Right lobe of liver (tissue), 6 donors: Measurements from ENCODE around the gene DIRAS1. TPM values are rescaled to one million over a fixed set of nuclear protein-coding genes. Genes with fewer than 3 reads are reported as not detected.

ENCODE experiments used
- ATAC-seq, 4 donors: fragments of 200-7000 bp; cut with Tn5 transposase; one replicate each; pipeline ENCODE4 v1.9.1; 2020; ENCODE audit warnings: mild to moderate bottlenecking in 4 of 4, moderate library complexity in 4 of 4
- DNase-seq, 3 donors: peaks; one replicate each; pipeline ENCODE4 v3.0.0-alpha.2; 2020
- H3K27ac ChIP-seq, 3 donors: fragments of 200-600 bp; one replicate each; pipeline ENCODE4 v1.8.0; 2022
- H3K27me3 ChIP-seq, 2 donors: fragments of 200-600 bp; one replicate each; pipeline ENCODE4 v1.8.0; 2022
- H3K36me3 ChIP-seq, 4 donors: fragments of 200-600 bp; sonication (generic) in 1 of 4; one replicate each; pipeline versions ENCODE4 v1.5.1 to v1.8.0; 2017 to 2022; ENCODE audit warnings: control low read depth in 1 of 4
- H3K4me1 ChIP-seq, 4 donors: fragments of 200-600 bp; sonication (generic) in 1 of 4; one replicate each; pipeline versions ENCODE4 v1.5.1 to v1.8.0; 2017 to 2022; ENCODE audit warnings: control low read depth in 1 of 4
- H3K4me3 ChIP-seq, 3 donors: fragments of 200-600 bp; one replicate each; pipeline ENCODE4 v1.8.0; 2022
- H3K9me3 ChIP-seq, 4 donors: fragments of 200-600 bp; sonication (generic) in 1 of 4; one replicate each; pipeline versions ENCODE4 v1.5.1 to v1.8.0; 2017 to 2022; ENCODE audit warnings: control low read depth in 1 of 4
- POLR2A ChIP-seq: fragments of 450-650 bp; IDR thresholded peaks from one replicate; pipeline ENCODE4 v1.6.1; 2017; ENCODE audit warnings: antibody characterized with exemption, mild to moderate bottlenecking
- WGBS: methylation state at CpG from one replicate; pipeline ENCODE4 v1.1.6; 2018; ENCODE audit warnings: low coverage, low lambda C conversion rate; ENCODE audit not compliant: insufficient coverage; ENCODE audit errors: missing lambda C conversion rate; 5-methylcytosine and 5-hydroxymethylcytosine counted together
- intact Hi-C, 2 donors: fragments of 100-400 bp; cut with DNase I; formaldehyde crosslinking; loops; one replicate each; pipeline versions ENCODE4 v1.11.2 to v1.14.1; 2022
- total RNA-seq, 6 experiments: library from RNA; depleted of rRNA in 2 of 6; stranded (reverse); fragments of >200 nt in 2 of 6; fragmentation: NEBNext Ultra II Directional in 3 of 6; extraction: Animal tissue kit (Norgen Biotek cat#: 25700) in 3 of 6; gene quantifications; one replicate each; pipeline versions ENCODE4 v1.1.0 to v1.2.4, GENCODE V29; 2016 to 2023
- TF ChIP-seq, protein P1 (sequence below), 4 donors: fragments of 200-600 bp in 3 of 4; fragments of 450-650 bp in 1 of 4; IDR thresholded peaks; one replicate each; pipeline versions ENCODE4 v1.5.1 to v1.8.0; 2016 to 2022; ENCODE audit warnings: antibody characterized with exemption in 4 of 4, mild to moderate bottlenecking in 2 of 4
- donor health status: DM: no; HTN: yes; CAD: no.
- donor health status: DM: no; HTN: no; CAD: no.
- donor health status: DM: no; HTN: no; CAD: no.
- donor health status: DM: no; HTN: yes; CAD: no.
- donor health status: DM: no; HTN: yes; CAD: no.

Gene DIRAS1
- total RNA-seq, 6 experiments from 2014 or later = 0.19 to 1.6 TPM; not detected in 4

DNA sequence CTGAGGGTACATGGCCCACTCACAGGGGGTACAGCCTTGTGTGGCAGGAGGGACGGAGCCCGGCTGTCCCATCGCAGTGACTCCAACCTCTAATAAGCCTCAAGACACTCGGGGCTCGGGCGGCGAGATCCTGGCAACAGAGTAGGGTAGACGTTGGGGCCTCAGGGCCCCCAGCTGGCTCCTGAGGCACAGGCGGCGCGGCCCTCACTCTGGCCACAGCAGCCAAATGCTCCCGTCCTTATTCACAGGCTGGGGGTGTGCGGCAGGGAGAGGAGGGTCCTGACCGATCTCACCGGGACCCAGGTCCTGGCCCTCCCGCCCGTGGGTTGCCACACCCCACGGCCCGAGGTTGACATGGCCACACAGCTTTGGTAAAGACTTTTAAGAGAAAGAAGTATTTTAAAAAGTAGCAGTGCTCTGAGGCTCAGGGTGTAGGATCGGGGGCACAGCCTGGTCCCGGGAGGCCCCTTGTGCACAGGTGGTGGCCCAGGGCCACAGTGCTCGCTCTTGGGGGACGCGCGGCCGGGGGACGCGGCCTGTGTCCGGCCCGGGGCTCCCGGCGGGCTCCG lies 11.1 kb upstream of the DIRAS1 start:
- H3K9me3 ChIP-seq = no peaks in the 10 kb centered on the region
- H3K27ac ChIP-seq = no peak overlapping the region
- DNase-seq (no peak), ATAC-seq (no peak)
- no peak for TF ChIP-seq POLR2A
- TF ChIP-seq, protein P1, sequence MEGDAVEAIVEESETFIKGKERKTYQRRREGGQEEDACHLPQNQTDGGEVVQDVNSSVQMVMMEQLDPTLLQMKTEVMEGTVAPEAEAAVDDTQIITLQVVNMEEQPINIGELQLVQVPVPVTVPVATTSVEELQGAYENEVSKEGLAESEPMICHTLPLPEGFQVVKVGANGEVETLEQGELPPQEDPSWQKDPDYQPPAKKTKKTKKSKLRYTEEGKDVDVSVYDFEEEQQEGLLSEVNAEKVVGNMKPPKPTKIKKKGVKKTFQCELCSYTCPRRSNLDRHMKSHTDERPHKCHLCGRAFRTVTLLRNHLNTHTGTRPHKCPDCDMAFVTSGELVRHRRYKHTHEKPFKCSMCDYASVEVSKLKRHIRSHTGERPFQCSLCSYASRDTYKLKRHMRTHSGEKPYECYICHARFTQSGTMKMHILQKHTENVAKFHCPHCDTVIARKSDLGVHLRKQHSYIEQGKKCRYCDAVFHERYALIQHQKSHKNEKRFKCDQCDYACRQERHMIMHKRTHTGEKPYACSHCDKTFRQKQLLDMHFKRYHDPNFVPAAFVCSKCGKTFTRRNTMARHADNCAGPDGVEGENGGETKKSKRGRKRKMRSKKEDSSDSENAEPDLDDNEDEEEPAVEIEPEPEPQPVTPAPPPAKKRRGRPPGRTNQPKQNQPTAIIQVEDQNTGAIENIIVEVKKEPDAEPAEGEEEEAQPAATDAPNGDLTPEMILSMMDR (IDR thresholded peaks at IDR 0.05) = no peak
- H3K4me1 ChIP-seq = no peaks in the 10 kb centered on the region
- no peaks in the 10 kb centered on the region for H3K27me3 ChIP-seq
- peaks cover 0 to 4% (median 0%) of the 10 kb centered on the region in 4 donors for H3K36me3 ChIP-seq
- no peak overlapping the region for H3K4me3 ChIP-seq
- WGBS = 93% methylated on average over 3 of the region's 33 CpGs
- intact Hi-C loops = no loop called here

DNA sequence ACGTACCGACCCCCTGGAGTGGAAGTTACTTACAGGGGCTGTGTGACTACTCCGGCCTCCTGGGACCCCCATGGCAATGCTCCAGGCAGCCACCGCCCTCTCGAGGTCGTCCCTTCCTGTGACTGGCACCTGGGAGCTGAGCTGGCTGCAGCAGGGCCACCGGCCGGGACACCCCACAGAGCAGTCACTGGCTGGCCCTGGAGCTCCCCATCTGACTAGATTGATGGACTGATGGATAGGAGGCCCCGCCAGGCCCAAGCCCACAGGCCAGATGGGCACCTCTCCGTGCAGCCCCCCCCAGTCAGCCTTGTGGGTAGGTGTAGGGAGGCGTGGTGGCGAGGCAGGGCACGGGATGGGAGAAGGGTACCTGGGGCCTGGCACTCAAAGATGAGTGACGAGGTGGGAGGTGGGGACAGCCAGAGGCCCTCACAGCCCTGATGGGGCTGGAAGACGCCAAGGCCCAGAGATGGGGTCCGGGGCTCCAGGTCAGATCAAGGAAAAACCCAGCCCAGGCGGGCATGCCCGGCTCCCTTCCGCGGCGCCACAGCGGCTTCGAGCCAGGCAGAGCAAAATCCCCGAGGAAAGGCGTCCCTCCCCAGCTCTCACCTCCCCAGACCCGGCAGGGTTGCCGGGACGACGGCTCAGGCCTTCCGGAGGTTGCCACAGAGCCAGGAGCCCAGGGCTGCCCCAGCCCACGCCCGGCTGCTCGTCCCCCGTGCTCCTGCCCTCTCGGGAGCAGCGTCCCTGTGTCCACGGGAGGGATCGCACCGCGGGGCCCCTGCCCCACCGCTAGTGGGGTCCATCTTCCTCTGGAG lies 10.2 kb upstream of the DIRAS1 start:
- no peak for DNase-seq
- no peaks in the 10 kb centered on the region for H3K4me1 ChIP-seq
- H3K27ac ChIP-seq = no peak overlapping the region
- no peaks in the 10 kb centered on the region for H3K9me3 ChIP-seq
- H3K36me3 ChIP-seq = no peaks in the 10 kb centered on the region
- TF ChIP-seq, protein P1 (IDR thresholded peaks at IDR 0.05) = no peak
- no peak for TF ChIP-seq POLR2A
- WGBS = 92% methylated on average over 14 of the region's 41 CpGs
- ATAC-seq = no peak
- no peak overlapping the region for H3K4me3 ChIP-seq
- H3K27me3 ChIP-seq = no peaks in the 10 kb centered on the region
- intact Hi-C loops = no loop called here

DNA sequence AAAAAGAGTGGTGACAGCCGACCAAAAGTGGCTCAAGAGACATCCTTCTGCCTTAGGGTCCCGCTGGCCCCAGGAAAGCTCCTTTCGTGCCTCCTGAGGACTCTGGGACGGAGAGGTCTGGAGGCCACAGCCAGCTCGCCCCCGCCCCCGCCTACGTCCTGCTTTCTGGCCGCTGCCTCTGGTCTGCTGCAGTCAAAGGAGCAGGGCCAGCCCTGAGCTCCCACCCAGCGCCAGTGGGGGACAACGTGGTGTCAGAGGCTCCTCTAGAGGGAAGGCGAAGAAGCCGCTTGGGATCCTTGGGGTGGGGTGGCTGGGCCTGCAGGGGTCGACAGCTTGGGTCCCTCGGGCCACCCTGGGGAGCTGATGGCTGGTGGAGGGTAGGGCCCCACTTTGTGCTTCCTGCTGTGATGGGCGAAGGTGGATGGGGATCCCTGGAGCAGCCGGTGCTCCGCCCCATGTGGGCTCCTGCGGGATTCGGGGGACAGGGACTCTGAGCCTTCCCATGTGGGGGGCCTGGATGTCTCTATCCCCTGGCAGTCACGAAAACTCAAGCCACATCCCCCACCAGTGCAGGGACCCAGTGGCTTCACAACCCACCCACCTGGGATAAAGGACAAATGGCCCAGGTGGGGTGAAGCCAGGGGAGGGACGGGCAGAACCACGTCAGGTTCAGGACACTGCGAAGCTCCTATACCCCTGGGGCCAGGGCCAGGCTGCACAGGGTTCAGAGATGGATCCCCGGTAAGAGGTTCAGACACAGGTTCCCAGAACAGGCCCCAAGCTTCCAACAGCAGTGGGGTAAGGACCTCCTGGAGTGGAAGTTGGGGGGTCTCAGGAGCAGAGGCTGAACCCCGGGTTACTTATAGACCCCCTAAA lies 9.0 kb upstream of the DIRAS1 start:
- no peaks in the 10 kb centered on the region for H3K9me3 ChIP-seq
- no peak for DNase-seq
- H3K27me3 ChIP-seq = no peaks in the 10 kb centered on the region
- WGBS = 87% methylated on average over 11 of the region's 26 CpGs
- no peak overlapping the region for H3K4me3 ChIP-seq
- H3K27ac ChIP-seq = no peak overlapping the region
- TF ChIP-seq, protein P1 (IDR thresholded peaks at IDR 0.05) = no peak
- TF ChIP-seq POLR2A = no peak
- no peaks in the 10 kb centered on the region for H3K4me1 ChIP-seq
- no peak for ATAC-seq
- no peaks in the 10 kb centered on the region for H3K36me3 ChIP-seq
- intact Hi-C loops = no loop called here

DNA sequence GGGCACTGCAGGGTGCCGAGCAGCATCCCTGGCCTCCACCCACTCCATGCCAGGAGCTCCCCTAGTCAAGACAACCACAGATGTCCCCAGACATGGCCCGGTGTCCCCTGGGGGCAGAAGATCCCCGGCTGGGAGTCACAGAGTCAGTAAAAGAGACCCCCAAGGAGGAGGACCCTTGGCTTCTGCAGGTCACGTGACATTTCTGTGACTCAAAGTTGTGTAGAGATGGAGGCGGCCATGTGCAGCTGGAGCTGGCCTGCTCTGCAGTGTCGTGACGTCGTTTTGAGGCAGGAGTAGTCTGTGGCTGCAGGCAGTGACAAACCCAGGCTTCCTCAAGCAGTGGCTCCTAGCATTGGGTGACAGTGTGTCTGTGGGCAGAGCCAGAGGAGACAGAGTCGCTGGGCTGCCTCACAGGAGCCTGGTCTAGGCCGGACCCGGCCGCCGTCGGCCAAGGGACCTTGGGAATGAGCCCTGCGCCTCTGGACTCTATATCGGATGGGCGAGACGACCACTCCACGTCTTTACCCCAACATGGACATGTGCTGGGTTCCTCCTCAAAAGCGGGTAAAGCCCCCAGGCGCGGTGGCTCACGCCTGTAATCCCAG lies 7.7 kb upstream of the DIRAS1 start:
- WGBS = 94% methylated on average over 2 of the region's 23 CpGs
- H3K9me3 ChIP-seq = no peaks in the 10 kb centered on the region
- no peaks in the 10 kb centered on the region for H3K4me1 ChIP-seq
- H3K27me3 ChIP-seq = no peaks in the 10 kb centered on the region
- TF ChIP-seq, protein P1 (IDR thresholded peaks at IDR 0.05) = no peak
- no peak for TF ChIP-seq POLR2A
- no peak overlapping the region for H3K4me3 ChIP-seq
- DNase-seq (no peak), ATAC-seq (no peak)
- intact Hi-C loops = no loop called here
- no peaks in the 10 kb centered on the region for H3K36me3 ChIP-seq
- no peak overlapping the region for H3K27ac ChIP-seq
